ENCODE results near the gene GRN. TPM values are rescaled to one million over a fixed set of nuclear protein-coding genes. Genes with fewer than 3 reads are reported as not detected.
"Not testable (repeated sequence)": the region's sequence is repeated elsewhere in the genome, so short reads cannot be mapped to it uniquely, and the experiment has no call there.

GRN gene
- total RNA-seq, 4 donors from 2014 or later = 546 to 1,119 (median 694) TPM

GRCh38 chr17:44326861-44327444 lies 18.1 kb upstream of the GRN start:
- TF ChIP-seq, protein P1, sequence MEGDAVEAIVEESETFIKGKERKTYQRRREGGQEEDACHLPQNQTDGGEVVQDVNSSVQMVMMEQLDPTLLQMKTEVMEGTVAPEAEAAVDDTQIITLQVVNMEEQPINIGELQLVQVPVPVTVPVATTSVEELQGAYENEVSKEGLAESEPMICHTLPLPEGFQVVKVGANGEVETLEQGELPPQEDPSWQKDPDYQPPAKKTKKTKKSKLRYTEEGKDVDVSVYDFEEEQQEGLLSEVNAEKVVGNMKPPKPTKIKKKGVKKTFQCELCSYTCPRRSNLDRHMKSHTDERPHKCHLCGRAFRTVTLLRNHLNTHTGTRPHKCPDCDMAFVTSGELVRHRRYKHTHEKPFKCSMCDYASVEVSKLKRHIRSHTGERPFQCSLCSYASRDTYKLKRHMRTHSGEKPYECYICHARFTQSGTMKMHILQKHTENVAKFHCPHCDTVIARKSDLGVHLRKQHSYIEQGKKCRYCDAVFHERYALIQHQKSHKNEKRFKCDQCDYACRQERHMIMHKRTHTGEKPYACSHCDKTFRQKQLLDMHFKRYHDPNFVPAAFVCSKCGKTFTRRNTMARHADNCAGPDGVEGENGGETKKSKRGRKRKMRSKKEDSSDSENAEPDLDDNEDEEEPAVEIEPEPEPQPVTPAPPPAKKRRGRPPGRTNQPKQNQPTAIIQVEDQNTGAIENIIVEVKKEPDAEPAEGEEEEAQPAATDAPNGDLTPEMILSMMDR (IDR thresholded peaks at IDR 0.05) = no peak
- TF ChIP-seq POLR2AphosphoS5 (IDR thresholded peaks at IDR 0.05) = peak; percentile 36 to 78 (median 59)
- Histone ChIP-seq H3K4me3 (peak overlapping the region in 3 of 4 donors; percentile 71 to 97 (median 95)), H3K9me3 (no peaks in the 10 kb centered on the region), H3K27me3 (no peaks in the 10 kb centered on the region), H3K36me3 (no peaks in the 10 kb centered on the region), H3K4me1 (peaks cover 8 to 38% (median 25%) of the 10 kb centered on the region in 4 donors), H3K27ac (peak overlapping the region; percentile 93 to 98 (median 96))
- WGBS, 2 donors (ENCODE audit: low coverage in 1 of 2) = 27 to 93% methylated on average over 3 to 30 of the region's 31 CpGs
- in situ Hi-C loops (cut with MboI; ENCODE audit: low pct_ligation_motif_present in 1 of 4, low pct_unique_long_range_greater_than_20kb in 1 of 4, low sequenced_read_pairs in 3 of 4) = loop anchor here in 1 of 4 donors (10.0 kb wide), 1 partner anchor 112 kb away; the partner anchor contains the start of gene UBTF
- DNase-seq = peak; percentile 98
- intact Hi-C loops (cut with DNase I; ENCODE audit: low total_unique reads) = no loop called here

DNA sequence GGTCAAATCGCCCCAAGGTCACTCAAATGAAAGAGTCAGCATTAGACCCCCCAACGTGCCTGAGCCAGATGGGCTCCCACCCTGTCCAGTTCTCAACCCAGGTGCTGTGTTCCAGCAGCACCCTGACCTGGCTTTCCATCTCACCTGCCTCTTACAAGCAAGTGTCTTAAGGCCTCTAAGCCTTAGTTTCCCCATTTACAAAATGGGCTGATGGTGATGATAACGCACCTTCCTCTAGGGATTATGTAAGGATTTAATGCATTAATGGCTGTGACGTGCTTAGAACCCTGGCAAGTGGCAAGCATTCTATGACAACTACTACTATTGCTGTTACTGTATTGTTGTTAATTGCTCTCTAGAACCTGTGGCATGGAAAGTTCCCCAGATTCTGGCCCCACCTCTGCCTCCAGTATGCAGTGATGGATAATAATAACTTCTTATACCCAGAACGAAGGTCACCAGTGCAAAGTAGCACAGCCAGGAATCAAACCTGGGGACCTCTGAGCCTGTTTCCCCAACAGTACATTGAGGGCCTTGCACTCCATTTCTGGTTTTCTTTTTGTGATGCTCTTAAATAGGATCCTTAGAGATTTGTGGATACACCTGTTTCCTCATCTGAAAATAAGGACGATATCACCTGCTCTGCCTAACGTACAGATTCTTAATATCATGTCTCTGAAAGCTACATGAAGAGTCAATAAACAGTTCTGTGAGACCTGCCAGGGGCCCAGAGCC lies 17.2 kb upstream of the GRN start:
- WGBS, 2 donors (ENCODE audit: low coverage in 1 of 2) = 67 to 82% methylated on average over 2 to 7 of the region's 7 CpGs
- in situ Hi-C loops (cut with MboI; ENCODE audit: low pct_ligation_motif_present in 1 of 4, low pct_unique_long_range_greater_than_20kb in 1 of 4, low sequenced_read_pairs in 3 of 4) = loop anchor here in 1 of 4 donors (10.0 kb wide), 1 partner anchor 113 kb away; the partner anchor contains the start of gene UBTF

DNA sequence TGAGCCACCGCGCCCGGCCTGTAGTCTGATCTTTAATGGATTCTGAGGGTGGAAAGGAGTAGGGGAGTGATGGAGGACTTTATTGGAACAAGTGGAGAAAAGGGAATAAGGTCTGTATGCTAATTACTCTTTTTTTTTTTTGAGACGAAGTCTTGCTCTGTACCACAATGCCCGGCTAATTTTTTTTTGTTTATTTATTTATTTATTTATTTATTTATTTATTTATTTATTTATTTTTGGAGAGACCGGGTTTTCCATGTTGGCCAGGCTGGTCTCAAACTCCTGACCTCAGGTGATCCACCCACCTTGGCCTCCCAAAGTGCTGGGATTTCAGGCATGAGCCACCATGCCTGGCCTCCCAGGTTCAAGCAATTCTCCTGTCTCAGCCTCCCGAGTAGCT lies 15.6 kb upstream of the GRN start:
- DNase-seq; intact Hi-C loops (cut with DNase I; ENCODE audit: low total_unique reads); H3K9me3 ChIP-seq; H3K4me3 ChIP-seq; H3K27ac ChIP-seq; H3K36me3 ChIP-seq; H3K27me3 ChIP-seq: not testable (repeated sequence)
- in situ Hi-C loops (cut with MboI; ENCODE audit: low pct_ligation_motif_present in 1 of 4, low pct_unique_long_range_greater_than_20kb in 1 of 4, low sequenced_read_pairs in 3 of 4) = loop anchor here in 1 of 4 donors (10.0 kb wide), 1 partner anchor 115 kb away; the partner anchor contains the start of gene UBTF
- H3K4me1 ChIP-seq = peaks cover 0 to 27% (median 12%) of the 10 kb centered on the region in 4 donors
- 88% methylated on average over 7 of the region's 7 CpGs; no CpG with 5 or more reads in 1 of the 2 donors for WGBS, 2 donors (ENCODE audit: low coverage in 1 of 2)

More for the DNA sequence above, 17.2 kb upstream of the GRN start:
- no peaks in the 10 kb centered on the region for H3K9me3 ChIP-seq
- no peaks in the 10 kb centered on the region for H3K27me3 ChIP-seq
- peaks cover 8 to 35% (median 25%) of the 10 kb centered on the region in 4 donors for H3K4me1 ChIP-seq
- H3K27ac ChIP-seq = no peak overlapping the region
- no peak for DNase-seq
- H3K4me3 ChIP-seq = no peak overlapping the region
- TF ChIP-seq EP300 (IDR thresholded peaks at IDR 0.05; ENCODE audit: low read depth) = no peak
- no peak for TF ChIP-seq POLR2AphosphoS5 (IDR thresholded peaks at IDR 0.05)
- TF ChIP-seq POLR2A (IDR thresholded peaks at IDR 0.05) = no peak
- TF ChIP-seq, protein P1 (IDR thresholded peaks at IDR 0.05) = no peak
- no peaks in the 10 kb centered on the region for H3K36me3 ChIP-seq
- intact Hi-C loops (cut with DNase I; ENCODE audit: low total_unique reads) = no loop called here

- 86 to 90% methylated on average over 5 of the region's 5 CpGs for WGBS, 2 donors (ENCODE audit: low coverage in 1 of 2)
- H3K4me1 ChIP-seq = peaks cover 0 to 27% (median 12%) of the 10 kb centered on the region in 4 donors
- in situ Hi-C loops (cut with MboI; ENCODE audit: low pct_ligation_motif_present in 1 of 4, low pct_unique_long_range_greater_than_20kb in 1 of 4, low sequenced_read_pairs in 3 of 4) = loop anchor here in 3 of 4 donors (5.0 kb wide), 3 partner anchors 113 to 128 kb away; partner anchors contain the start of gene UBTF (in 1 of the 3)
- H3K9me3 ChIP-seq, H3K4me3 ChIP-seq, H3K36me3 ChIP-seq, H3K27me3 ChIP-seq, DNase-seq, H3K27ac ChIP-seq: not testable (repeated sequence)
- intact Hi-C loops (cut with DNase I; ENCODE audit: low total_unique reads) = loop anchor here (2.0 kb wide), 1 partner anchor 119 kb away; no protein-coding TSS in a partner anchor
These were observed 14.8 kb upstream of the GRN start for GRCh38 chr17:44330263-44330662.

DNA sequence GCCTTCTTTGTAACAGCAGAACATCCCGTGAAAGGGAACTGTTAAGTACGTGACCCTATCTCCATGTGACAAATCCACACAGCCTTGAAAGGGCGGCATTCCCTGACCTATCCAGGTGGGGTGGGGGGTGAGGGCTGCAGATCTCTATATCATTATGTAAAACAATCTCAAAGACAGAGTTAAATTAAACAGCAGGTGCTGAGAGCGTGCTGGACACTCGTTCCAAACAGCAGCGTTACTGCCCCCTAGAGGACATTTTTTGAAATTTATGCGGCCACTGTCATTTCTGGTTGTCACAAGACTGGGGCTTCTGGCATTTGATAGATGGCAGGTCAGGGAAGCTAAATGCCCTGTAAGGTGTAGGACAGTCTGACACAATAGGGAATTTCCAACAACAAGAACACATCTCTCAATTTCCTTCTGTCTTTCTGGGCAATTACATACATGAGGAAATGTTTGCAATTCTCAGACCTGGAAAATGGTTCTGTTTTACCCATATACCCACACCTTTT lies 13.8 kb upstream of the GRN start:
- intact Hi-C loops (cut with DNase I; ENCODE audit: low total_unique reads) = loop anchor here (2.0 kb wide), 1 partner anchor 121 kb away; no protein-coding TSS in a partner anchor

More for the DNA sequence above, 13.8 kb upstream of the GRN start:
- peak; percentile 83 for DNase-seq
- no peak for TF ChIP-seq POLR2AphosphoS5 (IDR thresholded peaks at IDR 0.05)
- TF ChIP-seq, protein P1 (IDR thresholded peaks at IDR 0.05) = peak; percentile 75 to 89 (median 82)
- no peak overlapping the region for H3K4me3 ChIP-seq
- in situ Hi-C loops (cut with MboI; ENCODE audit: low pct_ligation_motif_present in 1 of 4, low pct_unique_long_range_greater_than_20kb in 1 of 4, low sequenced_read_pairs in 3 of 4) = loop anchor here in 3 of 4 donors (5.0 kb wide), 3 partner anchors 114 to 129 kb away; partner anchors contain the start of gene UBTF (in 1 of the 3)
- no peaks in the 10 kb centered on the region for H3K9me3 ChIP-seq
- H3K4me1 ChIP-seq = peaks cover 0 to 19% (median 5%) of the 10 kb centered on the region in 4 donors
- H3K27ac ChIP-seq = no peak overlapping the region
- WGBS, 2 donors (ENCODE audit: low coverage in 1 of 2) = 3% methylated on average over 7 of the region's 7 CpGs; no CpG with 5 or more reads in 1 of the 2 donors
- no peaks in the 10 kb centered on the region for H3K36me3 ChIP-seq
- no peaks in the 10 kb centered on the region for H3K27me3 ChIP-seq
